Measurements from ENCODE around the gene DUOXA1.

Gene DUOXA1

GRCh38 chr15:45129651-45130129 lies at the start of gene DUOXA1, which contains the start of gene DUOX1:
TSS of gene DUOXA1 (minus strand) at chr15:45129879. CDS start at chr15:45123014, 6,865 bp downstream.
TSS of gene DUOX1 (plus strand) at chr15:45129994. CDS start at chr15:45131967, 1,973 bp downstream.
- no peak for TF ChIP-seq EZH2 (IDR thresholded peaks at IDR 0.05)
- no peak for TF ChIP-seq FOXP2 (optimal IDR thresholded peaks at IDR 0.05; ENCODE audit: control extremely low read depth, extremely low read length, insufficient read depth)
- TF ChIP-seq POLR2AphosphoS5 (IDR thresholded peaks at IDR 0.05; ENCODE audit: borderline replicate concordance, low read depth, low read length) = no peak
- no peaks in the 10 kb centered on the region for H3K36me3 ChIP-seq (ENCODE audit: insufficient read depth, low read length)
- DNase-seq (ENCODE audit: low read depth, low spot score) = no peak
- no peaks in the 10 kb centered on the region for H3K9me3 ChIP-seq (ENCODE audit: low read depth, low read length)
- no peak within 1 kb of the TSS for H3K9ac ChIP-seq (ENCODE audit: insufficient read length)
- no peak within 1 kb of the TSS for H3K27ac ChIP-seq
- H3K4me3 ChIP-seq = no peak within 1 kb of the TSS

- TF ChIP-seq EZH2 (IDR thresholded peaks at IDR 0.05) (no peak), FOXP2 (optimal IDR thresholded peaks at IDR 0.05; ENCODE audit: control extremely low read depth, extremely low read length, insufficient read depth) (no peak), POLR2AphosphoS5 (IDR thresholded peaks at IDR 0.05; ENCODE audit: borderline replicate concordance, low read depth, low read length) (no peak)
- H3K36me3 ChIP-seq (ENCODE audit: insufficient read depth, low read length) = no peaks in the 10 kb centered on the region; the same call in 1 of the 2 replicates
- no peak overlapping the region for H3K4me3 ChIP-seq
- H3K9me3 ChIP-seq (ENCODE audit: low read depth, low read length) = no peaks in the 10 kb centered on the region
- no peak for DNase-seq (ENCODE audit: low read depth, low spot score)
- no peak overlapping the region for H3K9ac ChIP-seq (ENCODE audit: insufficient read length)
- H3K27ac ChIP-seq = no peak overlapping the region
Observed at GRCh38 chr15:45177285-45177684, 47.6 kb upstream of the DUOXA1 start.

- Histone ChIP-seq H3K9ac (ENCODE audit: insufficient read length) (no peak overlapping the region), H3K9me3 (ENCODE audit: low read depth, low read length) (no peaks in the 10 kb centered on the region), H3K36me3 (ENCODE audit: insufficient read depth, low read length) (no peaks in the 10 kb centered on the region; the same call in 1 of the 2 replicates), H3K27ac (no peak overlapping the region), H3K4me3 (no peak overlapping the region)
- TF ChIP-seq FOXP2 (optimal IDR thresholded peaks at IDR 0.05; ENCODE audit: control extremely low read depth, extremely low read length, insufficient read depth) (no peak), POLR2AphosphoS5 (IDR thresholded peaks at IDR 0.05; ENCODE audit: borderline replicate concordance, low read depth, low read length) (no peak), EZH2 (IDR thresholded peaks at IDR 0.05) (no peak)
- no peak for DNase-seq (ENCODE audit: low read depth, low spot score)
Observed at GRCh38 chr15:45174577-45174976, 44.9 kb upstream of the DUOXA1 start.

- H3K27ac ChIP-seq = no peak overlapping the region
- no peaks in the 10 kb centered on the region; the same call in 1 of the 2 replicates for H3K36me3 ChIP-seq (ENCODE audit: insufficient read depth, low read length)
- no peak for TF ChIP-seq POLR2AphosphoS5 (IDR thresholded peaks at IDR 0.05; ENCODE audit: borderline replicate concordance, low read depth, low read length)
- no peak overlapping the region for H3K4me3 ChIP-seq
- no peak overlapping the region for H3K9ac ChIP-seq (ENCODE audit: insufficient read length)
- DNase-seq (ENCODE audit: low read depth, low spot score) = no peak
- no peaks in the 10 kb centered on the region for H3K9me3 ChIP-seq (ENCODE audit: low read depth, low read length)
Observed at GRCh38 chr15:45174069-45174468, 44.4 kb upstream of the DUOXA1 start.

GRCh38 chr15:45171912-45172311 lies 42.2 kb upstream of the DUOXA1 start:
- no peak overlapping the region for H3K9ac ChIP-seq (ENCODE audit: insufficient read length)
- H3K9me3 ChIP-seq (ENCODE audit: low read depth, low read length) = no peaks in the 10 kb centered on the region
- no peaks in the 10 kb centered on the region; the same call in 1 of the 2 replicates for H3K36me3 ChIP-seq (ENCODE audit: insufficient read depth, low read length)
- no peak overlapping the region for H3K27ac ChIP-seq
- no peak overlapping the region for H3K4me3 ChIP-seq
- DNase-seq (ENCODE audit: low read depth, low spot score) = no peak
- no peak for TF ChIP-seq EZH2 (IDR thresholded peaks at IDR 0.05)
- TF ChIP-seq POLR2AphosphoS5 (IDR thresholded peaks at IDR 0.05; ENCODE audit: borderline replicate concordance, low read depth, low read length) = no peak
- TF ChIP-seq FOXP2 (optimal IDR thresholded peaks at IDR 0.05; ENCODE audit: control extremely low read depth, extremely low read length, insufficient read depth) = no peak

GRCh38 chr15:45169608-45170480 lies 40.2 kb upstream of the DUOXA1 start:
- DNase-seq (ENCODE audit: low read depth, low spot score) = no peak
- TF ChIP-seq EZH2 (IDR thresholded peaks at IDR 0.05) (no peak), POLR2AphosphoS5 (IDR thresholded peaks at IDR 0.05; ENCODE audit: borderline replicate concordance, low read depth, low read length) (no peak), FOXP2 (optimal IDR thresholded peaks at IDR 0.05; ENCODE audit: control extremely low read depth, extremely low read length, insufficient read depth) (no peak)
- H3K27ac ChIP-seq = peak overlapping the region; percentile 75
- H3K9me3 ChIP-seq (ENCODE audit: low read depth, low read length) = no peaks in the 10 kb centered on the region
- H3K36me3 ChIP-seq (ENCODE audit: insufficient read depth, low read length) = no peaks in the 10 kb centered on the region; the same call in 1 of the 2 replicates
- H3K9ac ChIP-seq (ENCODE audit: insufficient read length) = no peak overlapping the region
- H3K4me3 ChIP-seq = no peak overlapping the region

- no peak overlapping the region for H3K4me3 ChIP-seq
- H3K9ac ChIP-seq (ENCODE audit: insufficient read length) = no peak overlapping the region
- no peaks in the 10 kb centered on the region for H3K9me3 ChIP-seq (ENCODE audit: low read depth, low read length)
- H3K36me3 ChIP-seq (ENCODE audit: insufficient read depth, low read length) = no peaks in the 10 kb centered on the region; the same call in 1 of the 2 replicates
- no peak for DNase-seq (ENCODE audit: low read depth, low spot score)
- peak overlapping the region; percentile 75 for H3K27ac ChIP-seq
- TF ChIP-seq FOXP2 (optimal IDR thresholded peaks at IDR 0.05; ENCODE audit: control extremely low read depth, extremely low read length, insufficient read depth) (no peak), EZH2 (IDR thresholded peaks at IDR 0.05) (no peak), POLR2AphosphoS5 (IDR thresholded peaks at IDR 0.05; ENCODE audit: borderline replicate concordance, low read depth, low read length) (no peak)
Observed at GRCh38 chr15:45168751-45169551, 39.3 kb upstream of the DUOXA1 start.

GRCh38 chr15:45168286-45168685 lies 38.6 kb upstream of the DUOXA1 start:
- TF ChIP-seq POLR2AphosphoS5 (IDR thresholded peaks at IDR 0.05; ENCODE audit: borderline replicate concordance, low read depth, low read length) (no peak), EZH2 (IDR thresholded peaks at IDR 0.05) (no peak), FOXP2 (optimal IDR thresholded peaks at IDR 0.05; ENCODE audit: control extremely low read depth, extremely low read length, insufficient read depth) (no peak)
- Histone ChIP-seq H3K9me3 (ENCODE audit: low read depth, low read length) (no peaks in the 10 kb centered on the region), H3K36me3 (ENCODE audit: insufficient read depth, low read length) (no peaks in the 10 kb centered on the region; the same call in 1 of the 2 replicates), H3K27ac (no peak overlapping the region), H3K4me3 (no peak overlapping the region), H3K9ac (ENCODE audit: insufficient read length) (no peak overlapping the region)
- no peak for DNase-seq (ENCODE audit: low read depth, low spot score)
